Astrocyte of the spinal cord (primary cell): ENCODE data around the gene STH.

Experiments used
- DNase-seq: peaks from one replicate; pipeline ENCODE4 v3.0.0; 2011; ENCODE audit warnings: low read depth, low spot score
- H3K4me3 ChIP-seq: 2 replicates; pipeline ENCODE4 v1.5.1; 2011; ENCODE audit warnings: low read depth, mild to moderate bottlenecking, low read length, moderate library complexity
- in situ Hi-C: cut with HindIII; loops from 2 replicates; pipeline ENCODE4 v1.10.0; 2017; ENCODE audit warnings: low sequenced_read_pairs
- TF ChIP-seq, protein P1 (sequence below): IDR thresholded peaks from 2 replicates; pipeline ENCODE4 v1.5.1; 2012; ENCODE audit warnings: low read depth, mild to moderate bottlenecking, low read length, inconsistent platforms

The STH gene

DNA sequence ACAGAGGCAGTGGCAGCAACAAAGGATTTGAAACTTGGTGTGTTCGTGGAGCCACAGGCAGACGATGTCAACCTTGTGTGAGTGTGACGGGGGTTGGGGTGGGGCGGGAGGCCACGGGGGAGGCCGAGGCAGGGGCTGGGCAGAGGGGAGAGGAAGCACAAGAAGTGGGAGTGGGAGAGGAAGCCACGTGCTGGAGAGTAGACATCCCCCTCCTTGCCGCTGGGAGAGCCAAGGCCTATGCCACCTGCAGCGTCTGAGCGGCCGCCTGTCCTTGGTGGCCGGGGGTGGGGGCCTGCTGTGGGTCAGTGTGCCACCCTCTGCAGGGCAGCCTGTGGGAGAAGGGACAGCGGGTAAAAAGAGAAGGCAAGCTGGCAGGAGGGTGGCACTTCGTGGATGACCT lies 25.5 kb downstream of the STH start:
- TF ChIP-seq, protein P1, sequence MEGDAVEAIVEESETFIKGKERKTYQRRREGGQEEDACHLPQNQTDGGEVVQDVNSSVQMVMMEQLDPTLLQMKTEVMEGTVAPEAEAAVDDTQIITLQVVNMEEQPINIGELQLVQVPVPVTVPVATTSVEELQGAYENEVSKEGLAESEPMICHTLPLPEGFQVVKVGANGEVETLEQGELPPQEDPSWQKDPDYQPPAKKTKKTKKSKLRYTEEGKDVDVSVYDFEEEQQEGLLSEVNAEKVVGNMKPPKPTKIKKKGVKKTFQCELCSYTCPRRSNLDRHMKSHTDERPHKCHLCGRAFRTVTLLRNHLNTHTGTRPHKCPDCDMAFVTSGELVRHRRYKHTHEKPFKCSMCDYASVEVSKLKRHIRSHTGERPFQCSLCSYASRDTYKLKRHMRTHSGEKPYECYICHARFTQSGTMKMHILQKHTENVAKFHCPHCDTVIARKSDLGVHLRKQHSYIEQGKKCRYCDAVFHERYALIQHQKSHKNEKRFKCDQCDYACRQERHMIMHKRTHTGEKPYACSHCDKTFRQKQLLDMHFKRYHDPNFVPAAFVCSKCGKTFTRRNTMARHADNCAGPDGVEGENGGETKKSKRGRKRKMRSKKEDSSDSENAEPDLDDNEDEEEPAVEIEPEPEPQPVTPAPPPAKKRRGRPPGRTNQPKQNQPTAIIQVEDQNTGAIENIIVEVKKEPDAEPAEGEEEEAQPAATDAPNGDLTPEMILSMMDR = no peak
- H3K4me3 ChIP-seq = no peak overlapping the region
- DNase-seq = no peak
- in situ Hi-C loops = no loop called here

DNA sequence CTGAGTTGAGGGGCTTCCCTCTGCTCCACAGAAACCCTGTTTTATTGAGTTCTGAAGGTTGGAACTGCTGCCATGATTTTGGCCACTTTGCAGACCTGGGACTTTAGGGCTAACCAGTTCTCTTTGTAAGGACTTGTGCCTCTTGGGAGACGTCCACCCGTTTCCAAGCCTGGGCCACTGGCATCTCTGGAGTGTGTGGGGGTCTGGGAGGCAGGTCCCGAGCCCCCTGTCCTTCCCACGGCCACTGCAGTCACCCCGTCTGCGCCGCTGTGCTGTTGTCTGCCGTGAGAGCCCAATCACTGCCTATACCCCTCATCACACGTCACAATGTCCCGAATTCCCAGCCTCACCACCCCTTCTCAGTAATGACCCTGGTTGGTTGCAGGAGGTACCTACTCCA lies 26.0 kb downstream of the STH start:
- DNase-seq = no peak
- no peak overlapping the region for H3K4me3 ChIP-seq
- TF ChIP-seq, protein P1 = no peak
- in situ Hi-C loops = no loop called here

DNA sequence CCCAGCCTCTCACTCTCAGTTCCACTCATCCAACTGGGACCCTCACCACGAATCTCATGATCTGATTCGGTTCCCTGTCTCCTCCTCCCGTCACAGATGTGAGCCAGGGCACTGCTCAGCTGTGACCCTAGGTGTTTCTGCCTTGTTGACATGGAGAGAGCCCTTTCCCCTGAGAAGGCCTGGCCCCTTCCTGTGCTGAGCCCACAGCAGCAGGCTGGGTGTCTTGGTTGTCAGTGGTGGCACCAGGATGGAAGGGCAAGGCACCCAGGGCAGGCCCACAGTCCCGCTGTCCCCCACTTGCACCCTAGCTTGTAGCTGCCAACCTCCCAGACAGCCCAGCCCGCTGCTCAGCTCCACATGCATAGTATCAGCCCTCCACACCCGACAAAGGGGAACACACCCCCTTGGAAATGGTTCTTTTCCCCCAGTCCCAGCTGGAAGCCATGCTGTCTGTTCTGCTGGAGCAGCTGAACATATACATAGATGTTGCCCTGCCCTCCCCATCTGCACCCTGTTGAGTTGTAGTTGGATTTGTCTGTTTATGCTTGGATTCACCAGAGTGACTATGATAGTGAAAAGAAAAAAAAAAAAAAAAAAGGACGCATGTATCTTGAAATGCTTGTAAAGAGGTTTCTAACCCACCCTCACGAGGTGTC lies 26.6 kb downstream of the STH start:
- in situ Hi-C loops = no loop called here
- H3K4me3 ChIP-seq = no peak overlapping the region

DNA sequence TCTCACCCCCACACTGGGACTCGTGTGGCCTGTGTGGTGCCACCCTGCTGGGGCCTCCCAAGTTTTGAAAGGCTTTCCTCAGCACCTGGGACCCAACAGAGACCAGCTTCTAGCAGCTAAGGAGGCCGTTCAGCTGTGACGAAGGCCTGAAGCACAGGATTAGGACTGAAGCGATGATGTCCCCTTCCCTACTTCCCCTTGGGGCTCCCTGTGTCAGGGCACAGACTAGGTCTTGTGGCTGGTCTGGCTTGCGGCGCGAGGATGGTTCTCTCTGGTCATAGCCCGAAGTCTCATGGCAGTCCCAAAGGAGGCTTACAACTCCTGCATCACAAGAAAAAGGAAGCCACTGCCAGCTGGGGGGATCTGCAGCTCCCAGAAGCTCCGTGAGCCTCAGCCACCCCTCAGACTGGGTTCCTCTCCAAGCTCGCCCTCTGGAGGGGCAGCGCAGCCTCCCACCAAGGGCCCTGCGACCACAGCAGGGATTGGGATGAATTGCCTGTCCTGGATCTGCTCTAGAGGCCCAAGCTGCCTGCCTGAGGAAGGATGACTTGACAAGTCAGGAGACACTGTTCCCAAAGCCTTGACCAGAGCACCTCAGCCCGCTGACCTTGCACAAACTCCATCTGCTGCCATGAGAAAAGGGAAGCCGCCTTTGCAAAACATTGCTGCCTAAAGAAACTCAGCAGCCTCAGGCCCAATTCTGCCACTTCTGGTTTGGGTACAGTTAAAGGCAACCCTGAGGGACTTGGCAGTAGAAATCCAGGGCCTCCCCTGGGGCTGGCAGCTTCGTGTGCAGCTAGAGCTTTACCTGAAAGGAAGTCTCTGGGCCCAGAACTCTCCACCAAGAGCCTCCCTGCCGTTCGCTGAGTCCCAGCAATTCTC lies 27.4 kb downstream of the STH start:
- H3K4me3 ChIP-seq = no peak overlapping the region
- in situ Hi-C loops = no loop called here
- TF ChIP-seq, protein P1 = no peak
- DNase-seq = no peak

More for the DNA sequence above, 26.6 kb downstream of the STH start:
- DNase-seq = no peak
- TF ChIP-seq, protein P1 = no peak

DNA sequence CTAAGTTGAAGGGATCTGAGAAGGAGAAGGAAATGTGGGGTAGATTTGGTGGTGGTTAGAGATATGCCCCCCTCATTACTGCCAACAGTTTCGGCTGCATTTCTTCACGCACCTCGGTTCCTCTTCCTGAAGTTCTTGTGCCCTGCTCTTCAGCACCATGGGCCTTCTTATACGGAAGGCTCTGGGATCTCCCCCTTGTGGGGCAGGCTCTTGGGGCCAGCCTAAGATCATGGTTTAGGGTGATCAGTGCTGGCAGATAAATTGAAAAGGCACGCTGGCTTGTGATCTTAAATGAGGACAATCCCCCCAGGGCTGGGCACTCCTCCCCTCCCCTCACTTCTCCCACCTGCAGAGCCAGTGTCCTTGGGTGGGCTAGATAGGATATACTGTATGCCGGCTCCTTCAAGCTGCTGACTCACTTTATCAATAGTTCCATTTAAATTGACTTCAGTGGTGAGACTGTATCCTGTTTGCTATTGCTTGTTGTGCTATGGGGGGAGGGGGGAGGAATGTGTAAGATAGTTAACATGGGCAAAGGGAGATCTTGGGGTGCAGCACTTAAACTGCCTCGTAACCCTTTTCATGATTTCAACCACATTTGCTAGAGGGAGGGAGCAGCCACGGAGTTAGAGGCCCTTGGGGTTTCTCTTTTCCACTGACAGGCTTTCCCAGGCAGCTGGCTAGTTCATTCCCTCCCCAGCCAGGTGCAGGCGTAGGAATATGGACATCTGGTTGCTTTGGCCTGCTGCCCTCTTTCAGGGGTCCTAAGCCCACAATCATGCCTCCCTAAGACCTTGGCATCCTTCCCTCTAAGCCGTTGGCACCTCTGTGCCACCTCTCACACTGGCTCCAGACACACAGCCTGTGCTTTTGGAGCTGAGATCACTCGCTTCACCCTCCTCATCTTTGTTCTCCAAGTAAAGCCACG lies 28.3 kb downstream of the STH start:
- TF ChIP-seq, protein P1 = no peak
- no peak for DNase-seq
- in situ Hi-C loops = no loop called here
- H3K4me3 ChIP-seq = no peak overlapping the region

DNA sequence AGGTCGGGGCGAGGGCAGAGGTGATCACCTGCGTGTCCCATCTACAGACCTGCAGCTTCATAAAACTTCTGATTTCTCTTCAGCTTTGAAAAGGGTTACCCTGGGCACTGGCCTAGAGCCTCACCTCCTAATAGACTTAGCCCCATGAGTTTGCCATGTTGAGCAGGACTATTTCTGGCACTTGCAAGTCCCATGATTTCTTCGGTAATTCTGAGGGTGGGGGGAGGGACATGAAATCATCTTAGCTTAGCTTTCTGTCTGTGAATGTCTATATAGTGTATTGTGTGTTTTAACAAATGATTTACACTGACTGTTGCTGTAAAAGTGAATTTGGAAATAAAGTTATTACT lies 28.9 kb downstream of the STH start:
- TF ChIP-seq, protein P1 = no peak
- no peak overlapping the region for H3K4me3 ChIP-seq
- DNase-seq = no peak
- in situ Hi-C loops = no loop called here
